CD4-positive, alpha-beta T cell treated with Interferon alpha-2 for 1 hour (primary cell): Measurements from ENCODE around the gene GEMIN8.

ENCODE experiments used
- DNase-seq, 2 donors: peaks; one replicate each; pipeline ENCODE4 v3.0.0-alpha.2; 2020 to 2022

GEMIN8 gene

GRCh38 chrX:14015294-14015693 is 14.4 kb downstream of the GEMIN8 start:
- DNase-seq, result no peak

GRCh38 chrX:14014526-14014925 is 15.2 kb downstream of the GEMIN8 start:
- no peak for DNase-seq

GRCh38 chrX:14013054-14013453 is 16.6 kb downstream of the GEMIN8 start:
- no peak for DNase-seq

- no peak for DNase-seq
Observed at GRCh38 chrX:14010566-14010965, 19.1 kb downstream of the GEMIN8 start.

GRCh38 chrX:14006540-14006939 is 23.2 kb downstream of the GEMIN8 start:
- DNase-seq, result no peak

GRCh38 chrX:14003876-14004425 is 25.7 kb downstream of the GEMIN8 start:
- DNase-seq, result no peak

GRCh38 chrX:14003028-14003427 is 26.7 kb downstream of the GEMIN8 start:
- DNase-seq, result no peak

- no peak for DNase-seq
Observed at GRCh38 chrX:13996650-13997049, 33.0 kb downstream of the GEMIN8 start.

GRCh38 chrX:13994536-13995080 is 35.1 kb downstream of the GEMIN8 start:
- no peak for DNase-seq

- no peak for DNase-seq
Observed at GRCh38 chrX:13994104-13994503, 35.6 kb downstream of the GEMIN8 start.

GRCh38 chrX:13990126-13990800 is 39.4 kb downstream of the GEMIN8 start:
- no peak for DNase-seq

- DNase-seq, result no peak
Observed at GRCh38 chrX:13985697-13986435, 43.8 kb downstream of the GEMIN8 start.

- DNase-seq, result no peak
Observed at GRCh38 chrX:13983734-13984133, 46.0 kb downstream of the GEMIN8 start.

- DNase-seq, result no peak
Observed at GRCh38 chrX:13968198-13968597, 61.5 kb downstream of the GEMIN8 start.

- DNase-seq, result no peak
Observed at GRCh38 chrX:13967636-13968035, 62.1 kb downstream of the GEMIN8 start.

GRCh38 chrX:13966793-13967125 is 62.9 kb downstream of the GEMIN8 start:
- no peak for DNase-seq

- DNase-seq, result no peak
Observed at GRCh38 chrX:13966071-13966792, 63.5 kb downstream of the GEMIN8 start.

- DNase-seq, result no peak
Observed at GRCh38 chrX:13965531-13965930, 64.2 kb downstream of the GEMIN8 start.

- DNase-seq, result no peak
Observed at GRCh38 chrX:13956998-13957397, 72.7 kb downstream of the GEMIN8 start.
